VCaP (cell line): ENCODE data around the gene CSNK1E.
A peak's percentile ranks its signal among the peaks of the same experiment; 100 is the strongest.

Source experiments
- H3K27ac ChIP-seq: fragments of 450-650 bp; 2 replicates; pipeline ENCODE4 v1.5.1; 2017
- TF ChIP-seq, protein P1 (sequence below): fragments of 450-650 bp; conservative IDR thresholded peaks from 2 replicates; pipeline ENCODE4 v1.5.1; 2017; ENCODE audit warnings: mild to moderate bottlenecking, moderate library complexity

Gene CSNK1E

DNA sequence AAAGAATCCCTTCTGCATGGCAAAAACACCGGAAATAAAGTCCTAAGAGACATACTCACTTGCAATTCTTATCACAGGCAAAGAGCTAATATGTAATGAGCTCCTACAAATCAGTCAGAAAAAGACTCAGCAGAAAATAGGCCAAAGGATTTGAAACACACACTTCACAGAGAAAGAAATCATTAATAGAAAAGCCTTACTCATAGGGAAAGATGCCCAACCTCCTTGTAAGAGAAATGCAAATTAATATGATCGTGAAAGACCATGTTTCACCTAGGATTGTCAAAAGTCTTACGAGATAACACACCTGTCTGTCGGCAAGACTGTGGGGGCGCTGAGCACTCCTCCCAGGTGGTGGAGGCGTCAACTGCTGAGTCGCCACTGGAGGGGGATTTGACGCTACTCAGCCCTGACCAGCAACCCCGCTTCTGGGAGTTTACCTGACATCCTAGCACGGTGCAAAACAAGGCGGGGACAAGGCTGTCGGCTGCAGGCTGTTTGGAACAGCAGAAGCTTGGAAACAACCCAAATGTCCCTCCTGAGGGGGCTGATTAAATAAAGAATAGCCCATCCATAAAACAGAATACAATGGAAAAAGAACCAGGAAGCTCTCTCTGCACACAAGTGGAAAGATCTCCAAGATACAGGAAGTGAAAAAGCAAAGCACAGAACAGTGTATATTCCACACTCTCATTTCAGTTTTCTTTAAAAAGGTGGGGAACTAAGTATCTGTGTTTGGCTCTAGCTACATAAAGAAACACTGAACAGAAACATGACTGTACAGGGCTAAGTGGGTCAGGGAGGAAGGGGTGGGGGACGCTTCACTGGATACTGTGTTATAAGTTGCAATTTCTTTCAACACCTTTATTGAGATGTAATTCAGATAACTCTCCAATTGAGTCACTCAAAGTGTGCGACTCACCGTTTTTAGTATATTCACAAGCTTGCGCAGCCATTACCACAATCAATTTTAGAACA is 11.5 kb downstream of the CSNK1E start:
- TF ChIP-seq, protein P1, sequence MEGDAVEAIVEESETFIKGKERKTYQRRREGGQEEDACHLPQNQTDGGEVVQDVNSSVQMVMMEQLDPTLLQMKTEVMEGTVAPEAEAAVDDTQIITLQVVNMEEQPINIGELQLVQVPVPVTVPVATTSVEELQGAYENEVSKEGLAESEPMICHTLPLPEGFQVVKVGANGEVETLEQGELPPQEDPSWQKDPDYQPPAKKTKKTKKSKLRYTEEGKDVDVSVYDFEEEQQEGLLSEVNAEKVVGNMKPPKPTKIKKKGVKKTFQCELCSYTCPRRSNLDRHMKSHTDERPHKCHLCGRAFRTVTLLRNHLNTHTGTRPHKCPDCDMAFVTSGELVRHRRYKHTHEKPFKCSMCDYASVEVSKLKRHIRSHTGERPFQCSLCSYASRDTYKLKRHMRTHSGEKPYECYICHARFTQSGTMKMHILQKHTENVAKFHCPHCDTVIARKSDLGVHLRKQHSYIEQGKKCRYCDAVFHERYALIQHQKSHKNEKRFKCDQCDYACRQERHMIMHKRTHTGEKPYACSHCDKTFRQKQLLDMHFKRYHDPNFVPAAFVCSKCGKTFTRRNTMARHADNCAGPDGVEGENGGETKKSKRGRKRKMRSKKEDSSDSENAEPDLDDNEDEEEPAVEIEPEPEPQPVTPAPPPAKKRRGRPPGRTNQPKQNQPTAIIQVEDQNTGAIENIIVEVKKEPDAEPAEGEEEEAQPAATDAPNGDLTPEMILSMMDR, result no peak; the same call in 1 of the 2 replicates
- H3K27ac ChIP-seq, result peak overlapping the region; percentile 53

DNA sequence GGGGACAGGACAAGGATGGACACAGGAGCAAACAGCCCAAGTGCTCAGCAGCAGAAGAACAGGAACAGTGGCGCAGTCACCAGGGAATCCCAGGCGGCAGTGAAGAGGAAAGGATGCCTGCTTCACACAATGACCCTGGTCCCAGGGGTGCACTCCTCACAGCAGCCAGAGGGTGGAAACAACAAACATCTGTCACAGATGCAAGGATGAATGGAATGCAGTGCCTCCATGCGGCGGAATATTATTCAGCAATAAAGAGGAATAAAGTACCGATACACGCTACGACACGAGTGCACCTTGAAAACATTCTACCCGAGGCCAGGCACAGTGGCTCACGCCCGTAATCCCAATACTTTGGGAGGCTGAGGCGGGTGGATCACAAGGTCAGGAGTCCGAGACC is 12.7 kb downstream of the CSNK1E start:
- TF ChIP-seq, protein P1, result no peak
- H3K27ac ChIP-seq, result no peak overlapping the region

DNA sequence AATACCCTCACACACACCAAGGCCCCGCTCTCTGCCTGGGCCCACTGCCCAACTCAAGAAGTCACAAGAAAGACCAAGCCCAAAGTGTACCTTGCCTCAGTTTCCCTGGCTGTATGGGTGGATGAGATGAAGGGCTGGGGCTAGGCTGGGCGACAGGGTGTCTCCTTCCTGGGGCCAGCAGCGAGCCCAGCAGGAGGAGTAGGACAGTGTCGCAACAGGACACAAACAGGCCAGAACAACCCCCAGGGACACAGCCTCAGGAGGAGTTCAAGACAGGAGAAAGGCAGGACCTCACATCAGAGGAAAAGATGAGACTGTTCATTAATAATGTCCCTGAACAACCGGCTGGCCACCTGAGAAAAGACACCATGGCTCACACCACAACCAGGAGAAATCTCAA is 13.3 kb downstream of the CSNK1E start:
- no peak overlapping the region for H3K27ac ChIP-seq

DNA sequence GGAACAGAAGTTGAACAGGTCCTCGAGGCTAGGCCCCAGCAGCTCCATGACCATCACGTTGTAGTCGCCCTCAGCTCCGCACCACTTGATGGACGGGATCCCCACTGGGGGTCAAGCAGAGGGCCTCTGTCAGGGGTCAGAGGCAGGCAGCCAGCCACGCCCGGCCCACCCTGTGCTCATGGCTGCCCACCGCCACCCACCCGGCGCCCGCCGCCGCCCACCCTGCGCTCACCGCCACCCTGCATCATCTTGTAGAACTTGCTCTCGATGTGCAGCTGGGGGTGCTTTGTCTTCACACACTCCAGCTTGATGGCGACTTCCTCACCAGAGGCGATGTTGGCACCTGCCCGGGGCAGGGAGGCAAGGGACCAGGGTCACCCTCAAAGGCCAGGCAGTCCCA is 14.3 kb downstream of the CSNK1E start:
- H3K27ac ChIP-seq, result no peak overlapping the region
- TF ChIP-seq, protein P1, result no peak

More for the DNA sequence above, 13.3 kb downstream of the CSNK1E start:
- TF ChIP-seq, protein P1, result no peak

DNA sequence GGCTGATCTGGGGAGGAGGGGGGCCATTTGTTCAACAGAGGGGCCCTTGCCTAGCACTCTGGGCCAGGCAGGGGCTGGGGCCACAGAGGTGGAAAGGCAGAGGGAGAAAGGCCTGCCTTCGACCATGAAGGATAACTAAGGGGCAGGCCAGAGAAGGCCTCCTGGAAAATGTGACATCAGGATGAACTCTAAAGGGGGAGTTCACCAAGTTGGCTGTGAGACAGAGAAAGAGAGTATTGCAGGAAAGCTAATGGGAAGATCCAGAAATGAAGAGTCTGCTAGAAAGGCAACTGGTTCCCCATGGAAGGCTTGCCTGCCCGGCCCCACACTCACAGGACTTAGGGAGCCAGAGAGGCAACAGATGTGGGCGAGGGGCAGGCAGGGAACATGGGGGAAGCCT is 16.3 kb downstream of the CSNK1E start:
- H3K27ac ChIP-seq, result no peak overlapping the region
- TF ChIP-seq, protein P1, result no peak

DNA sequence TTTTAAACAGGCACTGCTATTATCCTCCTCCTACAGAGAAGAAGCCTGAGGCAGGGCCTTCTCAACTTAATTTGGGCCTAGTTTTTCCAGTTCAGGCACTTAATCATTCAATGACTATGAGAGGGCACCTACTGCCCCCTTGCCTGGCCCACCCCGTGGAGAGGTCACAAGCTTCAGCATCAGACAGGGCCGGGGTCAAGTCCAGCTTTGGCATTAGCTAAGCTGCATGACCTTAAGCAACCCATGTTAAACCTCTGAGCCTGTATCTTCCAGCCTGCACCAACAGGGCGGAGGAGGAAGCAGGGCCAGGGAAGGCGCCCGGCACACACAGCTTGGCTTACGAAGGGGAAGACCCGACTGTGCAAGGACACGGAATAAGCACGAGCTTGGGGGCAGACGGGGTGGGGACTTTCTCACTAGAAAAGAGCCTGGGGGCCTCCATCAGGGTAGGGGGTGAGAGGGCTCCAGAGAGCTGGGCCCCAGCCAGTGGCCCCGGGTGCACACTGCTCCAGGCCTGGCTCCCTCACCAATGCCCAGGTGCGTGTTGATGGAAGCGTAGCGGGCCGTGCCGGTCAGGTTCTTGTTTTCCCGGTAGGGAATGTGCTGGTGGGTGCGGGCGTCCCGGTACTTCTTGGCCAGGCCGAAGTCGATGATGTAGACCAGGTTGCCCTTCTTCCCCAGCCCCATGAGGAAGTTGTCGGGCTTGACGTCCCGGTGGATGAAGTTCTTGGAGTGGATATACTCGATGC is 16.9 kb downstream of the CSNK1E start:
- H3K27ac ChIP-seq, result no peak overlapping the region
- TF ChIP-seq, protein P1, result no peak

DNA sequence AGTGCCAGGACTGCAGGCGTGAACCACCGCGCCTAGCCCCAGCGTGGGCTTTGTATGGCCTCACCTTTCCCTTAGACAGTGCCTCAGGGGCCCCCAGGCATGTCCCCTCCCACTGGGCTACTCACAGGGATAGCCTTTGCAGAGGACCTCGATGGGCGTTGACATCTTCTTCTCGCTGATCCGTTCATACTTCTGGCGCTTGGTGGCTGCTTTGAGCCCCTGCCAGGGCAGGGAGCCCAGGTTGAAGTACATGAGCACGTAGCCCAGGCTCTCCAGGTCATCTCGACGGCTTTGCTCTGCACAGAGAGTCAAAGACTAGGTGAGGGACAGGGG is 17.5 kb downstream of the CSNK1E start:
- no peak overlapping the region for H3K27ac ChIP-seq
- TF ChIP-seq, protein P1, result no peak
